Activated T-cell treated with anti-CD3 and anti-CD28 coated beads for 4 hours (primary cell): ENCODE data around the gene TCF12.

Source experiments
- DNase-seq: peaks from one replicate; pipeline ENCODE4 v3.0.0-alpha.2; 2020

Gene TCF12

GRCh38 chr15:57190208-57190607 lies 271.8 kb downstream of the TCF12 start:
- no peak for DNase-seq

DNA sequence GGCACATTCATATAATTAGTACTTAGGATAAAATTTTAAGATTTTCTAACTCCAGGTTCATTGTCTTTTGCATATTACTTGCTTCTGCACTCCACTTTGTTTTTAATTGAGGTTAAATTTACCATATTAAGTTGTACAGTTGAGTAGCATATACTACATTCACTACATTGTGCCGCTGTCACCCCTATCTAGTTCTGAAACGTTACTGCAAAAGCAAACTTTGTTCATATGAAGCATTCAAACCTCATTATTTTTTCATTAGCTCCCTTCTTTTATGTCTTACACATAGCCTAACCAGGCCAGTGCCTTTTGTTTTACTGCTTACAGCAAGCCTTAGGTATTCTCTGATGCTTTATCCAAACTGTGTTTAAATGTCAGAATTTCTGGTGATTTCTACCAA lies 274.7 kb downstream of the TCF12 start:
- DNase-seq, result no peak

DNA sequence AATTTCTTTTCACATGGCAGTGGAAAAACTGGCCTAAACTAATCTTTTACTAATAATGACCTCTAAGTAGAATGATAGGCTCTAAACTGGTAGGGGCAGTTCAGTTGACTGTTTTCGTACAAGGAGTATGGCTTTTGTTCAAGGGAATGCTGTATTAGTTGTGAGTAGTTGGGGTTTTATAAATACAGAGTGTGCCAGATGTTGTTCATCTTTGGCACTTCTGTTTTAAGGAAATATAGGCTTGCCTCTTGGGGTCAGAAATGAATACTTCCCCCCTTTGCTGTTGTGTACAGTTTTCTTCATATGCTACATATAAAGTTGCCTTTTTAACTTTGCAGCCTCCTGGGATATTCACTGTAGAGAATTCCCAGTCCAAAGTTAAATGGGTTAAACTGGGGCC lies 276.9 kb downstream of the TCF12 start:
- DNase-seq, result no peak

- no peak for DNase-seq
Observed at GRCh38 chr15:57196865-57197264, 278.4 kb downstream of the TCF12 start.

DNA sequence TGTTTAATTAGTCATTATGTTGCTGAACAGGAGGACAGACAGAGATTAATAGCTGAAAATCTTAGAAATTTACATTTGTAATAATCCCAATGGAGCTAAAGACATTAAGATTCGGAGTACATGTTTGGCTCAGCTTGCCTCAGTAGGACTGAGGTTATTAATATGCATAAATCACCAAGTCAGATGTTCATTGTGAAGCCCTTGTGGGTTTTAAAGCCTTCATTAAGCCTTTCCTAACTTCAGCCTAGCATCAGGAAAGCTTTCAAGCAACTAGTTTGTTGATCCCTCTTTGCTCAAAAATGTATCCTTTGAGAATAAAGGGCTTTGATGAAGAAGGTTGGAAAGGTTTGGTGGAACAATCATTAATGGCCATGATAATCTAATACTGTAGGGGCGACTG lies 279.7 kb downstream of the TCF12 start:
- DNase-seq, result no peak

- no peak for DNase-seq
Observed at GRCh38 chr15:57198654-57199291, 280.3 kb downstream of the TCF12 start.

GRCh38 chr15:57201578-57201977 lies 283.1 kb downstream of the TCF12 start:
- DNase-seq, result no peak

DNA sequence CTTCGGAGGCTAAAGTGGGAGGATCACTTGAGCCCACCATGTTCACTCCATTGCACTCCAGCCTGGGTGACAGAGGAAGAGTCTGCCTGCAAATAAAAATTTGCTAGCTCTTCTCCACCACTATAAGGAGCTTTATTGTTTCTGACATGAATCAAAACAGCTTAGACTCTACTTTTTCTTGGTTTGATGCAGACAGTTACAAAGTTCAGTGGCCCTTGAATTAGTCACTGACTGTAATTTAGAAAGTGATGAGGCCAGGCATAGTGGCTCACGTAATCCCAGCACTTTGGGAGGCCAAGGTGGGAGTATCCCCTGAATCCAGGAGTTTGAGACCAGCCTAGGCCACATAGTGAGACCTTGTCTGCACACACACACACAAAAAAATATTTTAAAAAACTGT lies 285.5 kb downstream of the TCF12 start:
- no peak for DNase-seq

DNA sequence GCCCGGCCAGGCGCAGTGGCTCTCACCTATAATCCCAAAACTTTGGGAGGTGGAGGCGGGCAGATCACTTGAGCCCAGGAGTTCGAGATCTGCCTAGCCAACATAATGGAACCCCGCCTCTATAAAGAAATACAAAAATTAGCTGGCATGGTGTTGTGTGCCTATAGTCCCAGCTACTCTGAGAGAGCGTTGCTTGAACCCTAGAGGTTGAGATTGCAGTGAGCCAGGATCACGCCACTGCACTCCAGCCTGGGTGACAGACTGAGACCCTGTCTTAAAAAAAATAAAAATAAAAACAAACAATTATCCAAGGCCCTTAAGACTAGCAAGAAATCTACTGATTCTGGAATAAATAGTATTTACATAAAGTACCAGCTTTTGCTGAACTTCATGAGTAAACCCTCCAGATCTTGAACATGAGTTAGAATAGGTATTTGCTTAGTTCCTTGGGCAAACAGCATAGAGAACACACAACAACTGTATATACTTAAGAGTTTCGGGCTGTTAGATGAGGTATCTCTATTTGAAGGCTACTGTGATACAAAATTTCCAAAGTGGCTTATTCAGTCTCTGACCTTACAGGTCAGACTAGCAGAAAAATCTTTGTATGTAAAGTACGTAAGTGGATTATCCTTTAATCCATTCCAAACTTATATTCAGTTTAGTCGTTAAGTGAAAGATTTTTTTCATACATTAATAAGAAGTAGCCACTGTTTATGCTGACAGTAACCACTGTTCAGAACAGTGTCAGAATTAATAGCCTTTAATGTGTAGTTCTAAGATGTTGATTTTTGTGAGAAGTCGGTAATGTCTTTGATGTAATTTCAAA lies 286.8 kb downstream of the TCF12 start:
- DNase-seq, result no peak

DNA sequence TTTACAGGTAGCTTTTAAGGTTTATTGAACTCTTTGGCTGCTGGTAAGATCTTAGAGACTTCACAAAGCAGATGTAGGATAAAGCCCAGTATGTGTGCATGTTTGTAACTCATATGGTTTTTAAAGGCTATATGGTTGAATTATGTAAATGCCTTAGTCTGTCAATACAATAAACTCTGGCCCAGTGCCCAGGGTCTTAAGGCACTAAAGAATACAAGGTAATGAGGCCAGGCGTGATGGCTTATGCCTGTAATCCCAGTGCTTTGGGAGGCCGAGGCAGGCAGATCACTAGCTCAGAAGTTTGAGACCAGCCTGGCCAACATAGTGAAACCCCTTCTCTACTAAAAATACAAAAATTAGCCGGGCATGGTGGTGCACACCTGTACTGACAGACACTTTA lies 287.6 kb downstream of the TCF12 start:
- no peak for DNase-seq

DNA sequence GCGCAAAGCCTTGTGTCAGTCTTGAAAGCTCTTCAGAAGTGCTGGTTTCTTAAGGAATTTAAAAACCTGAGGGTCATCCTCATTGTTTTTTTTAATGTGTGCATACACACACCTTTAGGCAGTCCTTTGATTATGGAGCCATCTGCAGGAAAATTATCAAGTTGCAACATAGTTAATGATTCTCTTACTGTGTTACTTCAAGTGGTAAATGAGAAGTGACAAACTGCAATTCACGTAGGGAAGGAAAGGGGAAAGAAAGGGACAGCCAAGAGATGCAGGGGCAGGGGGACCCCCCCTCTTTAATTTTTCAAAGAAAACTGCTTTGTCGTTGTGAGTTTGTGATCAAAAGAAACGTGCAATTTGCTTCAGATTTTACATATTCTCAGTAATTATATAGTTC lies 295.4 kb downstream of the TCF12 start:
- DNase-seq, result no peak

GRCh38 chr15:57215326-57215725 lies 296.9 kb downstream of the TCF12 start:
- no peak for DNase-seq

- no peak for DNase-seq
Observed at GRCh38 chr15:57215881-57216280, 297.4 kb downstream of the TCF12 start.

GRCh38 chr15:57216288-57216687 lies 297.8 kb downstream of the TCF12 start:
- DNase-seq, result no peak

GRCh38 chr15:57217778-57218598 lies 299.5 kb downstream of the TCF12 start:
- no peak for DNase-seq

DNA sequence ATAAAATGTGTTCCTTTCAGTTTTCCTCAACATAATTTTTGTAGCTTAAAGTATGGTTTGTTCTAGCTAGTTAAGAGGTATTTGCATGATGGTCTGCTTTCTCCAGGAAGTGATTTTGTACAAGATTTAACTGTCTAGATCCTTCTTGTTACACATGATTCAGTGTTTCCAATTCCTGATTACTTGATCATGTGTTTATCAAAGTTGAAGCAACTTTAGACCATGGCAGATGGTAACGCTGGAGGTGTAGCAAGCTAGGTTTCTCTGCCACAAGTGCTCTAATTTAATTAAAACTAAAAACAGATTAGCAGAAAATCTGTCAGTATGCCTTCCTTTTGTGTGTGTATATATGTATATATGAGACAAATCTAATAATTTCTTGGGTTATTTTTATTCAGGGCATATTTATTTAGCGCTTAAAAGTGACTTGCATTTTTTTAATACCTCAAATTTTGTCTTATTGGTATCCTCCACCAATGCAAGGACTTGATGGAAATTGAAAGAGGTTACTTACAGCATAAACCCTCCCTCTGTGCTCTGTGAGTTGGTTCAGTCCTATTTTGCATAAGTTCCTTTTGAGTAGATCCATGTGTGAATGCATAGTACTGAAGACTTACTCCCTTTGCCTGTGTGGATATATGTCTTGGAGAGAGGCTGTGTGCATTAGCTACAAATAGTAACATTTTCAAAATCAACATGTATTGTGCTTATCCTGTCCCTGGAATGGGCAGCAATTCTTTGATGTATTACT lies 300.6 kb downstream of the TCF12 start:
- DNase-seq, result no peak

DNA sequence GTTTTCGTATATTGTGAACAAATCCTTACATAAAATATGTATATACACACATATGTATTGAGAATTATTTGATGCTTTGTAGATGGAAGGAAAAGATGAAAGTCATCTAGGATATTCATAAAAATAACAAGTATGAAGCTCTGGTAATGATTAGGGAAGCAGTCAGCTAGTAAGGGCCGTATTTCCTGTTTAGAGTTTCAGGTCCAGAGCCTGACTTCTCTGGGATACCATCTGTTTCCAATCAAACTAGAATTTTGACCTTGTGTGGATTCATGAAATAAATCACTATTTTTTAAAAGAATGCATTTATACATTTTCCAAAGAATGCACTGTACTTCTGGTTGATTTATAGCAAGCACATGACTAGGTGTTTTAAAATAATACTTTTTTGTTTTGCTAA lies 301.8 kb downstream of the TCF12 start:
- no peak for DNase-seq

DNA sequence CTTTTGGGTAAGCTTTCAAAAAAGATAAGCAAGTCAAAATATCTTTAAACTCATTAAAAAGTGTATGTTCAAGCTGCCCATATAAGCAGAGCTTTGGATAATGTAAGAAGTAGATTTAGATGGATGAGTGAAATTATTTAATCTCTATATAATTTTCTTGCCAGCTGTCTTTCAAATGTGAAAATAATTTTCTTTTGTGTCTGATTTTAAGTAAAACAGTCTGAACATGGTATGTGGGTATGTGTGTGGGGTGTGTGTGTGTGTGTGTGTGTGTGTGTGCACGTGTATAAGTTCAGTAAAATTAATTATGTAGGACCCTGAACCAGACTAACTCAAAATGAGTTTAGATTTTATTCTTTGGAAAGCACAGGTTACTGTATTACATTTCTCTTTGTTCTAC lies 302.7 kb downstream of the TCF12 start:
- no peak for DNase-seq

GRCh38 chr15:57223345-57223744 lies 304.9 kb downstream of the TCF12 start:
- DNase-seq, result no peak

GRCh38 chr15:57223887-57224286 lies 305.4 kb downstream of the TCF12 start:
- DNase-seq, result no peak

GRCh38 chr15:57224664-57225063 lies 306.2 kb downstream of the TCF12 start:
- DNase-seq, result no peak

- DNase-seq, result no peak
Observed at GRCh38 chr15:57227166-57227565, 308.7 kb downstream of the TCF12 start.

- DNase-seq, result no peak
Observed at GRCh38 chr15:57227899-57228298, 309.5 kb downstream of the TCF12 start.
